ENCODE measurements around the gene TRO. TPM values are rescaled to one million over a fixed set of nuclear protein-coding genes. Genes with fewer than 3 reads are reported as not detected.

TRO gene
- total and polyA plus RNA-seq, 2 experiments from 2014 or later = 36.8 to 53.4 TPM

DNA sequence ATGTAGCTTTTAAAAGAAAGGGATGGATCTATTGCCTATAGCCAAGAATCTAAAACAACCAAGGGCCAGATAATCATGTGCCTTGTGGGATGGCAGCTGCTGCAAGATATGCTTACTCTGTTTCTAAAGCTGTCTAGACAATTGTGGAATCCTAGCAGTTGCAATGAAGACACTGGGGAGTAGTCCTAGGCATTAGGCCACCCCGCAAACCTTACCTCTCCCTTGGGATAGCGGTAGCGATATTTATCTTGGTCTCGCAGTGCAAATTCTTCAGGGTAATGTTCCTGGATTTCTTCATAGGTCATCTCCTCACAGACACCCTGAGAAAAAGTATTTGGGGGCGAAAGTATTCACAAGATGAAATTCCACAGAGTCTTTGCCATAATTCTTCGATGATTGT is 24.6 kb downstream of the TRO start:
- H3K27ac Mint-ChIP-seq = no peak overlapping the region
- TF ChIP-seq, protein P1, sequence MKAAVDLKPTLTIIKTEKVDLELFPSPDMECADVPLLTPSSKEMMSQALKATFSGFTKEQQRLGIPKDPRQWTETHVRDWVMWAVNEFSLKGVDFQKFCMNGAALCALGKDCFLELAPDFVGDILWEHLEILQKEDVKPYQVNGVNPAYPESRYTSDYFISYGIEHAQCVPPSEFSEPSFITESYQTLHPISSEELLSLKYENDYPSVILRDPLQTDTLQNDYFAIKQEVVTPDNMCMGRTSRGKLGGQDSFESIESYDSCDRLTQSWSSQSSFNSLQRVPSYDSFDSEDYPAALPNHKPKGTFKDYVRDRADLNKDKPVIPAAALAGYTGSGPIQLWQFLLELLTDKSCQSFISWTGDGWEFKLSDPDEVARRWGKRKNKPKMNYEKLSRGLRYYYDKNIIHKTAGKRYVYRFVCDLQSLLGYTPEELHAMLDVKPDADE (IDR thresholded peaks at IDR 0.05) = no peak
- TF ChIP-seq, protein P2, sequence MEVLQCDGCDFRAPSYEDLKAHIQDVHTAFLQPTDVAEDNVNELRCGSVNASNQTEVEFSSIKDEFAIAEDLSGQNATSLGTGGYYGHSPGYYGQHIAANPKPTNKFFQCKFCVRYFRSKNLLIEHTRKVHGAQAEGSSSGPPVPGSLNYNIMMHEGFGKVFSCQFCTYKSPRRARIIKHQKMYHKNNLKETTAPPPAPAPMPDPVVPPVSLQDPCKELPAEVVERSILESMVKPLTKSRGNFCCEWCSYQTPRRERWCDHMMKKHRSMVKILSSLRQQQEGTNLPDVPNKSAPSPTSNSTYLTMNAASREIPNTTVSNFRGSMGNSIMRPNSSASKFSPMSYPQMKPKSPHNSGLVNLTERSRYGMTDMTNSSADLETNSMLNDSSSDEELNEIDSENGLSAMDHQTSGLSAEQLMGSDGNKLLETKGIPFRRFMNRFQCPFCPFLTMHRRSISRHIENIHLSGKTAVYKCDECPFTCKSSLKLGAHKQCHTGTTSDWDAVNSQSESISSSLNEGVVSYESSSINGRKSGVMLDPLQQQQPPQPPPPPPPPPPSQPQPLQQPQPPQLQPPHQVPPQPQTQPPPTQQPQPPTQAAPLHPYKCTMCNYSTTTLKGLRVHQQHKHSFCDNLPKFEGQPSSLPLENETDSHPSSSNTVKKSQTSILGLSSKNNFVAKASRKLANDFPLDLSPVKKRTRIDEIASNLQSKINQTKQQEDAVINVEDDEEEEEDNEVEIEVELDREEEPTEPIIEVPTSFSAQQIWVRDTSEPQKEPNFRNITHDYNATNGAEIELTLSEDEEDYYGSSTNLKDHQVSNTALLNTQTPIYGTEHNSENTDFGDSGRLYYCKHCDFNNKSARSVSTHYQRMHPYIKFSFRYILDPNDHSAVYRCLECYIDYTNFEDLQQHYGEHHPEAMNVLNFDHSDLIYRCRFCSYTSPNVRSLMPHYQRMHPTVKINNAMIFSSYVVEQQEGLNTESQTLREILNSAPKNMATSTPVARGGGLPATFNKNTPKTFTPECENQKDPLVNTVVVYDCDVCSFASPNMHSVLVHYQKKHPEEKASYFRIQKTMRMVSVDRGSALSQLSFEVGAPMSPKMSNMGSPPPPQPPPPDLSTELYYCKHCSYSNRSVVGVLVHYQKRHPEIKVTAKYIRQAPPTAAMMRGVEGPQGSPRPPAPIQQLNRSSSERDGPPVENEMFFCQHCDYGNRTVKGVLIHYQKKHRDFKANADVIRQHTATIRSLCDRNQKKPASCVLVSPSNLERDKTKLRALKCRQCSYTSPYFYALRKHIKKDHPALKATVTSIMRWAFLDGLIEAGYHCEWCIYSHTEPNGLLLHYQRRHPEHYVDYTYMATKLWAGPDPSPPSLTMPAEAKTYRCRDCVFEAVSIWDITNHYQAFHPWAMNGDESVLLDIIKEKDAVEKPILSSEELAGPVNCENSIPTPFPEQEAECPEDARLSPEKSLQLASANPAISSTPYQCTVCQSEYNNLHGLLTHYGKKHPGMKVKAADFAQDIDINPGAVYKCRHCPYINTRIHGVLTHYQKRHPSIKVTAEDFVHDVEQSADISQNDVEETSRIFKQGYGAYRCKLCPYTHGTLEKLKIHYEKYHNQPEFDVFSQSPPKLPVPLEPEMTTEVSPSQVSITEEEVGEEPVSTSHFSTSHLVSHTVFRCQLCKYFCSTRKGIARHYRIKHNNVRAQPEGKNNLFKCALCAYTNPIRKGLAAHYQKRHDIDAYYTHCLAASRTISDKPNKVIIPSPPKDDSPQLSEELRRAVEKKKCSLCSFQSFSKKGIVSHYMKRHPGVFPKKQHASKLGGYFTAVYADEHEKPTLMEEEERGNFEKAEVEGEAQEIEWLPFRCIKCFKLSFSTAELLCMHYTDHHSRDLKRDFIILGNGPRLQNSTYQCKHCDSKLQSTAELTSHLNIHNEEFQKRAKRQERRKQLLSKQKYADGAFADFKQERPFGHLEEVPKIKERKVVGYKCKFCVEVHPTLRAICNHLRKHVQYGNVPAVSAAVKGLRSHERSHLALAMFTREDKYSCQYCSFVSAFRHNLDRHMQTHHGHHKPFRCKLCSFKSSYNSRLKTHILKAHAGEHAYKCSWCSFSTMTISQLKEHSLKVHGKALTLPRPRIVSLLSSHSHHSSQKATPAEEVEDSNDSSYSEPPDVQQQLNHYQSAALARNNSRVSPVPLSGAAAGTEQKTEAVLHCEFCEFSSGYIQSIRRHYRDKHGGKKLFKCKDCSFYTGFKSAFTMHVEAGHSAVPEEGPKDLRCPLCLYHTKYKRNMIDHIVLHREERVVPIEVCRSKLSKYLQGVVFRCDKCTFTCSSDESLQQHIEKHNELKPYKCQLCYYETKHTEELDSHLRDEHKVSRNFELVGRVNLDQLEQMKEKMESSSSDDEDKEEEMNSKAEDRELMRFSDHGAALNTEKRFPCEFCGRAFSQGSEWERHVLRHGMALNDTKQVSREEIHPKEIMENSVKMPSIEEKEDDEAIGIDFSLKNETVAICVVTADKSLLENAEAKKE (CRISPR knock-in tag; IDR thresholded peaks at IDR 0.05) = no peak
- TF ChIP-seq, protein P3, sequence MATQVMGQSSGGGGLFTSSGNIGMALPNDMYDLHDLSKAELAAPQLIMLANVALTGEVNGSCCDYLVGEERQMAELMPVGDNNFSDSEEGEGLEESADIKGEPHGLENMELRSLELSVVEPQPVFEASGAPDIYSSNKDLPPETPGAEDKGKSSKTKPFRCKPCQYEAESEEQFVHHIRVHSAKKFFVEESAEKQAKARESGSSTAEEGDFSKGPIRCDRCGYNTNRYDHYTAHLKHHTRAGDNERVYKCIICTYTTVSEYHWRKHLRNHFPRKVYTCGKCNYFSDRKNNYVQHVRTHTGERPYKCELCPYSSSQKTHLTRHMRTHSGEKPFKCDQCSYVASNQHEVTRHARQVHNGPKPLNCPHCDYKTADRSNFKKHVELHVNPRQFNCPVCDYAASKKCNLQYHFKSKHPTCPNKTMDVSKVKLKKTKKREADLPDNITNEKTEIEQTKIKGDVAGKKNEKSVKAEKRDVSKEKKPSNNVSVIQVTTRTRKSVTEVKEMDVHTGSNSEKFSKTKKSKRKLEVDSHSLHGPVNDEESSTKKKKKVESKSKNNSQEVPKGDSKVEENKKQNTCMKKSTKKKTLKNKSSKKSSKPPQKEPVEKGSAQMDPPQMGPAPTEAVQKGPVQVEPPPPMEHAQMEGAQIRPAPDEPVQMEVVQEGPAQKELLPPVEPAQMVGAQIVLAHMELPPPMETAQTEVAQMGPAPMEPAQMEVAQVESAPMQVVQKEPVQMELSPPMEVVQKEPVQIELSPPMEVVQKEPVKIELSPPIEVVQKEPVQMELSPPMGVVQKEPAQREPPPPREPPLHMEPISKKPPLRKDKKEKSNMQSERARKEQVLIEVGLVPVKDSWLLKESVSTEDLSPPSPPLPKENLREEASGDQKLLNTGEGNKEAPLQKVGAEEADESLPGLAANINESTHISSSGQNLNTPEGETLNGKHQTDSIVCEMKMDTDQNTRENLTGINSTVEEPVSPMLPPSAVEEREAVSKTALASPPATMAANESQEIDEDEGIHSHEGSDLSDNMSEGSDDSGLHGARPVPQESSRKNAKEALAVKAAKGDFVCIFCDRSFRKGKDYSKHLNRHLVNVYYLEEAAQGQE (IDR thresholded peaks at IDR 0.05; ENCODE audit: unreplicated experiment) = no peak
- TF ChIP-seq ZNF114 (CRISPR knock-in tag; IDR thresholded peaks at IDR 0.05) (no peak), POLR2AphosphoS5 (IDR thresholded peaks at IDR 0.05; ENCODE audit: low read depth) (no peak), STAT1 (IDR thresholded peaks at IDR 0.05; ENCODE audit: unreplicated experiment) (no peak), ZNF331 (CRISPR knock-in tag; IDR thresholded peaks at IDR 0.05; ENCODE audit: low read depth) (no peak), EZH2phosphoT487 (IDR thresholded peaks at IDR 0.05; ENCODE audit: unreplicated experiment) (no peak), JUNB (IDR thresholded peaks at IDR 0.05; ENCODE audit: unreplicated experiment) (no peak), NANOG (IDR thresholded peaks at IDR 0.05; ENCODE audit: borderline replicate concordance) (no peak), EZH2 (IDR thresholded peaks at IDR 0.05; ENCODE audit: low read depth, unreplicated experiment) (no peak), CREB1 (CRISPR knock-in tag; IDR thresholded peaks at IDR 0.05; ENCODE audit: low read depth) (no peak)
- TF ChIP-seq, protein P4, sequence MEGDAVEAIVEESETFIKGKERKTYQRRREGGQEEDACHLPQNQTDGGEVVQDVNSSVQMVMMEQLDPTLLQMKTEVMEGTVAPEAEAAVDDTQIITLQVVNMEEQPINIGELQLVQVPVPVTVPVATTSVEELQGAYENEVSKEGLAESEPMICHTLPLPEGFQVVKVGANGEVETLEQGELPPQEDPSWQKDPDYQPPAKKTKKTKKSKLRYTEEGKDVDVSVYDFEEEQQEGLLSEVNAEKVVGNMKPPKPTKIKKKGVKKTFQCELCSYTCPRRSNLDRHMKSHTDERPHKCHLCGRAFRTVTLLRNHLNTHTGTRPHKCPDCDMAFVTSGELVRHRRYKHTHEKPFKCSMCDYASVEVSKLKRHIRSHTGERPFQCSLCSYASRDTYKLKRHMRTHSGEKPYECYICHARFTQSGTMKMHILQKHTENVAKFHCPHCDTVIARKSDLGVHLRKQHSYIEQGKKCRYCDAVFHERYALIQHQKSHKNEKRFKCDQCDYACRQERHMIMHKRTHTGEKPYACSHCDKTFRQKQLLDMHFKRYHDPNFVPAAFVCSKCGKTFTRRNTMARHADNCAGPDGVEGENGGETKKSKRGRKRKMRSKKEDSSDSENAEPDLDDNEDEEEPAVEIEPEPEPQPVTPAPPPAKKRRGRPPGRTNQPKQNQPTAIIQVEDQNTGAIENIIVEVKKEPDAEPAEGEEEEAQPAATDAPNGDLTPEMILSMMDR (conservative IDR thresholded peaks at IDR 0.05; ENCODE audit: low read depth in 2 of 2) = no peak

More for the DNA sequence above, 24.6 kb downstream of the TRO start:
- H3K9me2 ChIP-seq (ENCODE audit: insufficient read depth) = no peaks in the 10 kb centered on the region
- no peaks in the 10 kb centered on the region for H3K4me1 ChIP-seq (ENCODE audit: insufficient read depth)
- no peaks in the 10 kb centered on the region for H3K27me3 ChIP-seq (ENCODE audit: insufficient read depth)
- ATAC-seq (no peak), DNase-seq (ENCODE audit: low spot score) (no peak)
- Mint-ChIP-seq H3K36me3 (ENCODE audit: low read depth) (no peaks in the 10 kb centered on the region), H3K4me1 (no peaks in the 10 kb centered on the region), H3K4me3 (no peak overlapping the region), H3K9me3 (no peaks in the 10 kb centered on the region), H3K27me3 (ENCODE audit: insufficient read depth, low read depth, poor library complexity) (peaks cover 2% of the 10 kb centered on the region)
- no peak overlapping the region for H3K27ac ChIP-seq (ENCODE audit: low read depth)
- H3K36me3 ChIP-seq (ENCODE audit: insufficient read depth) = no peaks in the 10 kb centered on the region
- no peaks in the 10 kb centered on the region for H3K79me2 ChIP-seq (replicated peaks; ENCODE audit: insufficient read depth)
- H2AFZ ChIP-seq = no peak overlapping the region
- no peaks in the 10 kb centered on the region for H4K20me1 ChIP-seq (replicated peaks; ENCODE audit: insufficient read depth)
- no peaks in the 10 kb centered on the region for H3F3A ChIP-seq (replicated peaks; ENCODE audit: low read depth)
- H3K4me3 ChIP-seq = no peak overlapping the region
- H3K4me2 ChIP-seq = no peak overlapping the region

Measured in GM23338 (cell line).